DND-41 (cell line): Measurements from ENCODE around the gene FAM222A.

ENCODE experiments used
- EZH2 ChIP-seq: IDR thresholded peaks from 3 replicates; pipeline ENCODE4 v1.6.1; 2012; ENCODE audit warnings: borderline replicate concordance, low read depth, mild to moderate bottlenecking, moderate library complexity, low read length, inconsistent platforms; ENCODE audit not compliant: severe bottlenecking
- TF ChIP-seq, protein P1 (sequence below): IDR thresholded peaks from 2 replicates; pipeline ENCODE4 v1.5.1; 2012; ENCODE audit warnings: borderline replicate concordance, low read length, moderate library complexity, mild to moderate bottlenecking; ENCODE audit not compliant: poor library complexity, severe bottlenecking; ENCODE audit errors: extremely low read depth

DNA sequence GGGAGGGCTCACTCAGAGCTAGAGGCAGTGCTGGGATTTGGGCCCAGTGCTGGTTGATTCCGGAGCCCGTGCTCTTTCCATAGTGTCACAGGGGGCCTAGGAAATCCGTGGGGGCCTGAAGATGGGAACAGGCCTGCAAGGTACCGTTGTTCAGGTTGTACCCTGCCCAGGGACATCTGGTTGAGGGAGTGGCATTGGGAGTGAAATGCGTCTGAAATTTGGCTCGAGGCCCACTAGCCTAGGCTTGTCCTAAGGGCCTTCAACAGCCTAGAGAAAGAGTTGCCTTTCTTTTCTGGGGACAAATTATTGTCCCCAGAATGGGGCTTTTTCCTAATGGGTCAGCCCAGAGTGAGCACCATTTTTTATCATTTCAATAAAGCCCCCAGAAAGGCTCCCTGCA is 26.4 kb upstream of the FAM222A start:
- TF ChIP-seq, protein P1, sequence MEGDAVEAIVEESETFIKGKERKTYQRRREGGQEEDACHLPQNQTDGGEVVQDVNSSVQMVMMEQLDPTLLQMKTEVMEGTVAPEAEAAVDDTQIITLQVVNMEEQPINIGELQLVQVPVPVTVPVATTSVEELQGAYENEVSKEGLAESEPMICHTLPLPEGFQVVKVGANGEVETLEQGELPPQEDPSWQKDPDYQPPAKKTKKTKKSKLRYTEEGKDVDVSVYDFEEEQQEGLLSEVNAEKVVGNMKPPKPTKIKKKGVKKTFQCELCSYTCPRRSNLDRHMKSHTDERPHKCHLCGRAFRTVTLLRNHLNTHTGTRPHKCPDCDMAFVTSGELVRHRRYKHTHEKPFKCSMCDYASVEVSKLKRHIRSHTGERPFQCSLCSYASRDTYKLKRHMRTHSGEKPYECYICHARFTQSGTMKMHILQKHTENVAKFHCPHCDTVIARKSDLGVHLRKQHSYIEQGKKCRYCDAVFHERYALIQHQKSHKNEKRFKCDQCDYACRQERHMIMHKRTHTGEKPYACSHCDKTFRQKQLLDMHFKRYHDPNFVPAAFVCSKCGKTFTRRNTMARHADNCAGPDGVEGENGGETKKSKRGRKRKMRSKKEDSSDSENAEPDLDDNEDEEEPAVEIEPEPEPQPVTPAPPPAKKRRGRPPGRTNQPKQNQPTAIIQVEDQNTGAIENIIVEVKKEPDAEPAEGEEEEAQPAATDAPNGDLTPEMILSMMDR, result no peak
- no peak for TF ChIP-seq EZH2
